Measurements from ENCODE around the gene CNTN4. TPM values are rescaled to one million over a fixed set of nuclear protein-coding genes. Genes with fewer than 3 reads are reported as not detected.

Gene CNTN4
- total RNA-seq, 6 donors from 2014 or later, result 1.0 to 13.5 (median 6.3) TPM

DNA sequence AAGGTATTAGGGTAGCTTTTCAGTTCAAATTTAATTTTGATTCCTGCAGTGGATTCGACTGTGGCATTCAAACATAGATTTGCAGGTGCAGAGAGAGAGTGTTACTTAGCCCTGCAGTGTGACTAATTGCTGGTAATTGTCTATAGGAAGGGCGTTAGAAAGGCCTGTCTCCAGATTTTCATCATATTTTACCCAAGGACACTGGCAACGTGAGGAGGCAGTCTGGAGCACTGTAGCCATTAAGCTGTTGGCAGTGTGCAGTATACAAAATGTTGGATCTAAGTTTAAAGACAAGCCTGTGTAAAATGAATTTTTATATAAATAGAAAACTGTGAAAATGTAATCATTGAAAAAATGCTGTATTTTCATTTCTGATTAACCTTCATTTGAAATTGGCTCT is 342.9 kb downstream of the CNTN4 start:
- Histone ChIP-seq H3K27me3 (no peaks in the 10 kb centered on the region), H3K4me1 (no peaks in the 10 kb centered on the region), H3K4me3 (no peak overlapping the region), H3K27ac (no peak overlapping the region), H3K36me3 (no peaks in the 10 kb centered on the region), H3K9me3 (no peaks in the 10 kb centered on the region)
- TF ChIP-seq, protein P1, sequence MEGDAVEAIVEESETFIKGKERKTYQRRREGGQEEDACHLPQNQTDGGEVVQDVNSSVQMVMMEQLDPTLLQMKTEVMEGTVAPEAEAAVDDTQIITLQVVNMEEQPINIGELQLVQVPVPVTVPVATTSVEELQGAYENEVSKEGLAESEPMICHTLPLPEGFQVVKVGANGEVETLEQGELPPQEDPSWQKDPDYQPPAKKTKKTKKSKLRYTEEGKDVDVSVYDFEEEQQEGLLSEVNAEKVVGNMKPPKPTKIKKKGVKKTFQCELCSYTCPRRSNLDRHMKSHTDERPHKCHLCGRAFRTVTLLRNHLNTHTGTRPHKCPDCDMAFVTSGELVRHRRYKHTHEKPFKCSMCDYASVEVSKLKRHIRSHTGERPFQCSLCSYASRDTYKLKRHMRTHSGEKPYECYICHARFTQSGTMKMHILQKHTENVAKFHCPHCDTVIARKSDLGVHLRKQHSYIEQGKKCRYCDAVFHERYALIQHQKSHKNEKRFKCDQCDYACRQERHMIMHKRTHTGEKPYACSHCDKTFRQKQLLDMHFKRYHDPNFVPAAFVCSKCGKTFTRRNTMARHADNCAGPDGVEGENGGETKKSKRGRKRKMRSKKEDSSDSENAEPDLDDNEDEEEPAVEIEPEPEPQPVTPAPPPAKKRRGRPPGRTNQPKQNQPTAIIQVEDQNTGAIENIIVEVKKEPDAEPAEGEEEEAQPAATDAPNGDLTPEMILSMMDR (IDR thresholded peaks at IDR 0.05), result no peak
- TF ChIP-seq EP300 (IDR thresholded peaks at IDR 0.05) (no peak), POLR2AphosphoS5 (IDR thresholded peaks at IDR 0.05) (no peak), POLR2A (IDR thresholded peaks at IDR 0.05) (no peak)
- 55 to 70% methylated on average over 3 of the region's 3 CpGs for WGBS, 2 donors
- no peak for DNase-seq
- ATAC-seq (ENCODE audit: low FRiP score in 2 of 2), result no peak

DNA sequence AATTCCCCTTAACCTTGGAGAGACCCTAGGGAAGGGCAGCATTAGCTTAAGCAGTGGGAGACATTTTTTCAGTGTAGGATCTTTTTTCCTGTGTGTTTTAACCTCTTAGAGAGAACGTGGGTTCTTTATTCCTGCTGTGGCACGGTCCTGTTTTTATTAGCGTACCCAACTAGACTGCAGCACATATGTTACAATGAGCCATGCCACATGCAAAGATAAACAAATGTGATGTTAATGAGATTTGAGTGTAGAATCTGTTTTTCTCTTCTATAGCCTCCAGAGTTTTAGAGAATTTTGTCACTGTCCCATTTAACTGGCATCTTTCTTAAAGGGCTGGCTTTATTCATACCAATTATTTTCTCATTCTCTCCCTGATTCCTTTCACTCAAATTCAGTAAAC is 347.5 kb downstream of the CNTN4 start:
- 75 to 78% methylated on average over 3 of the region's 3 CpGs for WGBS, 2 donors
- Histone ChIP-seq H3K36me3 (no peaks in the 10 kb centered on the region), H3K4me3 (no peak overlapping the region), H3K4me1 (no peaks in the 10 kb centered on the region), H3K27ac (no peak overlapping the region), H3K27me3 (no peaks in the 10 kb centered on the region), H3K9me3 (no peaks in the 10 kb centered on the region)
- TF ChIP-seq POLR2A (IDR thresholded peaks at IDR 0.05) (no peak), EP300 (IDR thresholded peaks at IDR 0.05) (no peak)
- DNase-seq (no peak), ATAC-seq (ENCODE audit: low FRiP score in 2 of 2) (no peak)

DNA sequence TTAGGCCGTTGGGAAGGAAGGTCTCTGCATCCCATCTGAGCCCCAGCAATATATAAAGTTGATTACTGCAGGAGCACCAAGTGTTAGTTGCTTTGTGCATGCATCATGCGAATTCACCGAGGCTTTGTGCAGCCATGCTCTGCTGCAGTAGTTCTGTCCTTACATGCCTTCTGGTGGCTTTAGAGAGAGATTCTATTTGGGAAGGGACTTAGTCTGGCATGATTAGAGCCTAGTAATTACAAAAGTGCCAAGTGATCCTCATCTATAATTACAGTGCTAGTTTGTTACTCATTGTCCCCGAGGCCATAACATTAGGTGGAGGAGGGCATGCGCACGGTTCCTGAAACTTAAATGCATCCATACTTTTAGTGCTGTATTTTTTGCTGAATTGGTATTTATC is 353.6 kb downstream of the CNTN4 start:
- H3K27ac ChIP-seq, result no peak overlapping the region
- WGBS, 2 donors, result 73 to 83% methylated on average over 6 of the region's 6 CpGs
- no peaks in the 10 kb centered on the region for H3K9me3 ChIP-seq
- no peak overlapping the region for H3K4me3 ChIP-seq
- ATAC-seq (ENCODE audit: low FRiP score in 2 of 2), result no peak
- H3K4me1 ChIP-seq, result no peaks in the 10 kb centered on the region
- H3K27me3 ChIP-seq, result no peaks in the 10 kb centered on the region
- no peak for DNase-seq
- no peaks in the 10 kb centered on the region for H3K36me3 ChIP-seq
- no peak for TF ChIP-seq POLR2A (IDR thresholded peaks at IDR 0.05)
- TF ChIP-seq, protein P1 (IDR thresholded peaks at IDR 0.05), result no peak
- no peak for TF ChIP-seq POLR2AphosphoS5 (IDR thresholded peaks at IDR 0.05)
- no peak for TF ChIP-seq EP300 (IDR thresholded peaks at IDR 0.05)

DNA sequence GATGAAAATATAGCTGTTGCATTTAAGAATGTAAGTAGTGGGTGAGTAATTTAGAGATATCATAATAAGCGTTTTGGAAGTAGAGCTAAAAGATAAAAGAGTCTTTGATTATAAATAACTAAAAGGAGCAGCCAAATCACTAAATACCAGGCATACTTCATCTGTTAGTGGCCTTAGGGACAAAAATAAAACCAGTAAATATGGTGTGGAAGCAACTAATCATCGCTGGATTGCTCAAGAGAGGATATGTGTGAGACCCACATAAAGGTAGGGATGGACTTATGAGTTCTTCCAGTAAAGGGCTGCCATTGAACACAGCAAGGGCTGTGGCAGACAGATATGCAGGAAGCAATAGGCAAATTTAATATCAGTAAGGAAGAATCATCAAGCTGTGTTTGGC is 356.2 kb downstream of the CNTN4 start:
- TF ChIP-seq, protein P1 (IDR thresholded peaks at IDR 0.05), result no peak
- TF ChIP-seq POLR2AphosphoS5 (IDR thresholded peaks at IDR 0.05) (no peak), EP300 (IDR thresholded peaks at IDR 0.05) (no peak), POLR2A (IDR thresholded peaks at IDR 0.05) (no peak)
- Histone ChIP-seq H3K4me3 (no peak overlapping the region), H3K27me3 (no peaks in the 10 kb centered on the region), H3K36me3 (no peaks in the 10 kb centered on the region), H3K27ac (no peak overlapping the region), H3K9me3 (no peaks in the 10 kb centered on the region), H3K4me1 (no peaks in the 10 kb centered on the region)
- 70 to 80% methylated on average over 2 of the region's 2 CpGs for WGBS, 2 donors
- DNase-seq (no peak), ATAC-seq (ENCODE audit: low FRiP score in 2 of 2) (no peak)

DNA sequence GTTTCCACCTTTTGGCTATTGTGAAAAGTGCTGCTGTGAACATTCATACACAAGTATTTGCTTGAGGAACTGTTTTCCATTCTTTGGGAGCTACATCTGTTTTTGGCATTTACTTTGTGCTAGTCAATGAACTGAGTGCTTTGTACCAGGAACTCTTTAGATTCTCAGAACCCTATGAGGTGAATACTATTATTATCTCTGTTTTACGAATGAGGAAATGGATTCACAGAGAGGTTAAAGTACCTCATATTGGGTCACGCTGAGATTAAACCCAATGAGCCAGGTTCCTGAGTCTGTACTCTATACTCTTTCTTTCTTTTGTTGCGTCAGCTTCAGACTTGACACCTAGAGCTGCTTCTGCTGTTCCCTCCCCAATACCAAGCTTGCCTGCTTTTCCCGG is 358.1 kb downstream of the CNTN4 start:
- no peak overlapping the region for H3K27ac ChIP-seq
- H3K4me3 ChIP-seq, result no peak overlapping the region
- H3K27me3 ChIP-seq, result no peaks in the 10 kb centered on the region
- TF ChIP-seq, protein P1 (IDR thresholded peaks at IDR 0.05), result no peak
- TF ChIP-seq POLR2A (IDR thresholded peaks at IDR 0.05) (no peak), EP300 (IDR thresholded peaks at IDR 0.05) (no peak), POLR2AphosphoS5 (IDR thresholded peaks at IDR 0.05) (no peak)
- ATAC-seq (ENCODE audit: low FRiP score in 2 of 2) (no peak), DNase-seq (no peak)
- no peaks in the 10 kb centered on the region for H3K4me1 ChIP-seq
- no peaks in the 10 kb centered on the region for H3K36me3 ChIP-seq
- 91 to 94% methylated on average over 4 of the region's 4 CpGs for WGBS, 2 donors
- H3K9me3 ChIP-seq, result no peaks in the 10 kb centered on the region

Measured in upper lobe of left lung (tissue), 6 donors.